CD4-positive, alpha-beta T cell (primary cell): ENCODE results near the gene PSTK. TPM values are rescaled to one million over a fixed set of nuclear protein-coding genes. Genes with fewer than 3 reads are reported as not detected.

ENCODE experiments used
- ATAC-seq: fragments of 200-7000 bp; cut with Tn5 transposase; one replicate; pipeline ENCODE4 v1.10.0; 2022; ENCODE audit warnings: mild to moderate bottlenecking; ENCODE audit not compliant: poor library complexity
- CTCF ChIA-PET: fragments of 350-600 bp; sonication (Branson Sonifier 250); formaldehyde crosslinking; loops from one replicate; lab custom pipeline; 2021; ENCODE audit warnings: antibody characterized with exemption, inconsistent platforms; lab: Charles Lee
- POLR2A ChIA-PET: fragments of 350-600 bp; sonication (Branson Sonifier 250); formaldehyde crosslinking; loops from one replicate; lab custom pipeline; 2021; ENCODE audit warnings: antibody characterized with exemption, inconsistent platforms; lab: Charles Lee
- DNase-seq, 14 experiments: peaks; one replicate each; pipeline ENCODE4 v3.0.0-alpha.2; 2013 to 2020; ENCODE audit warnings: mixed read lengths in 2 of 14
- H3K27ac ChIP-seq, 2 donors: one replicate each; pipeline versions ENCODE4 v1.5.1 to v1.7.0; 2013; ENCODE audit warnings: low read length in 2 of 2, low read depth in 1 of 2, mild to moderate bottlenecking in 1 of 2
- H3K27me3 ChIP-seq, 2 experiments: 1 replicate in 1 of 2; 2 replicates in 1 of 2; pipeline versions ENCODE4 v1.6.1 to v1.7.0; 2013; ENCODE audit warnings: low read length in 2 of 2, control low read depth in 1 of 2, mild to moderate bottlenecking in 1 of 2, moderate library complexity in 1 of 2; ENCODE audit not compliant: insufficient read depth in 2 of 2, control insufficient read depth in 1 of 2
- H3K36me3 ChIP-seq: one replicate; pipeline ENCODE4 v1.6.1; 2013; ENCODE audit warnings: low read length, control low read depth; ENCODE audit not compliant: insufficient read depth
- H3K4me1 ChIP-seq: one replicate; pipeline ENCODE4 v1.6.1; 2013; ENCODE audit warnings: low read length, control low read depth; ENCODE audit not compliant: insufficient read depth
- H3K4me3 ChIP-seq: one replicate; pipeline ENCODE4 v1.5.1; 2013; ENCODE audit warnings: mild to moderate bottlenecking, low read length, moderate library complexity
- H3K9me3 ChIP-seq, 2 experiments: 1 replicate in 1 of 2; 2 replicates in 1 of 2; pipeline versions ENCODE4 v1.6.1 to v1.7.0; 2013; ENCODE audit warnings: low read length in 2 of 2, mild to moderate bottlenecking in 2 of 2, control low read depth in 1 of 2, moderate library complexity in 1 of 2; ENCODE audit not compliant: control insufficient read depth in 1 of 2, insufficient read depth in 1 of 2
- H3K27ac Mint-ChIP-seq: one replicate; pipeline ENCODE4 v1.8.0; 2020; ENCODE audit warnings: mixed read lengths
- H3K27me3 Mint-ChIP-seq: one replicate; pipeline ENCODE4 v1.8.0; 2021; ENCODE audit warnings: mixed read lengths
- H3K36me3 Mint-ChIP-seq: one replicate; pipeline ENCODE4 v1.8.0; 2021; ENCODE audit warnings: low read depth, mixed read lengths
- H3K4me1 Mint-ChIP-seq: one replicate; pipeline ENCODE4 v1.8.0; 2021; ENCODE audit warnings: low read depth, mixed read lengths
- H3K4me3 Mint-ChIP-seq: one replicate; pipeline ENCODE4 v1.8.0; 2020; ENCODE audit warnings: mild to moderate bottlenecking, mixed read lengths
- H3K9me3 Mint-ChIP-seq: one replicate; pipeline ENCODE4 v1.8.0; 2020; ENCODE audit warnings: mixed read lengths
- CTCF ChIP-seq: fragments of 200-600 bp; IDR thresholded peaks from one replicate; pipeline ENCODE4 v1.8.0; 2022; ENCODE audit warnings: antibody characterized with exemption, mild to moderate bottlenecking
- intact Hi-C, 2 experiments: fragments of 100-400 bp; cut with DNase I in 1 of 2; cut with micrococcal nuclease in 1 of 2; formaldehyde crosslinking; loops; one replicate each; pipeline versions ENCODE4 v1.15.1 to v1.9.0; 2023 to 2025; cut with DNase I, micrococcal nuclease
- total RNA-seq, 174 experiments: library from RNA in 2 of 174; stranded (reverse) in 2 of 174; gene quantifications; one replicate each; pipeline ENCODE4 v1.2.3 and lab custom pipeline; 2021 to 2026

The PSTK gene
- total RNA-seq, 2 experiments from 2014 or later: 16.1 to 18.6 TPM

DNA sequence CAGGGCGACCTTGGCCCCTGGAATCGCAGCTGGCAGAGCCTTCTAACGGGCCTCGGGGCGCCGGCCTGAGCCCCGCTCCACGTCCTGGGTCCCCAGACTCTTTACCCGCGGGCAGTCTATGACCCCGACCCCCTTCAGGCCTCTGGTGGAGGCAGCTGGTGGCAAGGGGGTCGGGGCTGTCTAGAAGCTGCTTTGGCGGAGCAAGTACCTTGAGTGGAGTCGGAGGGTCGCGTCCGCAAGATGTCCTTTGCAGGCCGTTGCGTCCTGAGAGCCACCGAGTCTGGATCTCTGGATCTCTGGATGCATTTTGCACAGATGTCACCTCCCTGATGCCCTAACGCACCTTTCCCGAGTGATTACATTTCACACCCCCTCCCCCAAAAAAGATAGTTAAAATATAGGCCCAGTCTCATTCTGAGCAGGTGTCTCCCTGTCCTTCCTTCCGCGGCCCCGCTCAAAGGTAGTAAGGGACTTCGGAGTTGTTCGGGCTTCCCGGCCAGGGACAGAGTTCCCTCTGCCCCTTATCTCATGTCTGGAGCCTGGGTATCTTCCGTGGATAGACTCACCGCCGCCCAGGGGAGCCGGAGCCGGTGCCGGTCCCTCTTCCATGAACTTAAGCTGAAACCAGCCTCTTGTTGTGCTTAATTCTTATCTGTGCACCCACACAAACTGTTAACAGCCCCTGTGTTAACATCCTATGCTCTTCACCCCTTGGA is 29.1 kb downstream of the PSTK start:
- Mint-ChIP-seq H3K4me3 (peak overlapping the region; percentile 97), H3K36me3 (peaks cover 27% of the 10 kb centered on the region), H3K9me3 (no peaks in the 10 kb centered on the region), H3K27ac (peak overlapping the region; percentile 95), H3K4me1 (peaks cover 61% of the 10 kb centered on the region), H3K27me3 (no peaks in the 10 kb centered on the region)
- Histone ChIP-seq H3K27ac (peak overlapping the region; percentile 60 to 99), H3K4me1 (peaks cover 22% of the 10 kb centered on the region), H3K27me3 (no peaks in the 10 kb centered on the region), H3K4me3 (peak overlapping the region; percentile 91), H3K36me3 (peaks cover 14% of the 10 kb centered on the region), H3K9me3 (no peaks in the 10 kb centered on the region)
- POLR2A ChIA-PET: interaction anchor here (2.1 to 5.9 kb wide), 6 partner anchors 25 to 635 kb away, joined by 7 to 74 read pairs (median 32); partner anchors contain the start of genes BUB3, C10orf88, PLEKHA1 and PSTK
- intact Hi-C loops: loop anchor here (2.0 to 10.0 kb wide), 8 partner anchors 54 to 1908 kb away; partner anchors contain the start of genes BUB3 (in 2 of the 2), FAM24B (in 2 of the 2), ATE1 (in 1 of the 2) and C10orf88 (in 1 of the 2)
- no peak for TF ChIP-seq CTCF
- no peak for ATAC-seq
- peak in 6 of 14 experiments; percentile 3 to 37 (median 15) for DNase-seq
- CTCF ChIA-PET: interaction anchor here (1.8 to 3.9 kb wide), 2 partner anchors 12 to 28 kb away, joined by 4 to 27 read pairs; partner anchors contain the start of gene PSTK

- Histone ChIP-seq H3K4me1 (peaks cover 19% of the 10 kb centered on the region), H3K36me3 (peaks cover 6% of the 10 kb centered on the region), H3K27ac (no peak overlapping the region), H3K9me3 (no peaks in the 10 kb centered on the region), H3K4me3 (no peak overlapping the region), H3K27me3 (no peaks in the 10 kb centered on the region)
- POLR2A ChIA-PET: interaction anchor here (1.6 kb wide), 1 partner anchor 32 kb away, joined by 3 read pairs; the partner anchor contains the start of gene PSTK
- H3K27me3 Mint-ChIP-seq: no peaks in the 10 kb centered on the region
- no peak for TF ChIP-seq CTCF
- DNase-seq (no peak), ATAC-seq (no peak)
- peaks cover 15% of the 10 kb centered on the region for H3K36me3 Mint-ChIP-seq
- no peaks in the 10 kb centered on the region for H3K9me3 Mint-ChIP-seq
- CTCF ChIA-PET: no interaction called here
- H3K4me3 Mint-ChIP-seq: no peak overlapping the region
- H3K4me1 Mint-ChIP-seq: peaks cover 39% of the 10 kb centered on the region
- intact Hi-C loops: loop anchor here in 1 of 2 experiments (2.0 to 10.0 kb wide), 3 partner anchors 55 to 1403 kb away; partner anchors contain the start of genes NSMCE4A and OAT
- H3K27ac Mint-ChIP-seq: no peak overlapping the region
These were observed 31.8 kb downstream of the PSTK start for GRCh38 chr10:123011987-123012386.

GRCh38 chr10:123013456-123014419 is 33.5 kb downstream of the PSTK start:
- peaks cover 15% of the 10 kb centered on the region for H3K4me1 ChIP-seq
- DNase-seq: no peak
- no peaks in the 10 kb centered on the region for H3K9me3 ChIP-seq
- ATAC-seq: no peak
- no peak overlapping the region for H3K4me3 Mint-ChIP-seq
- H3K27me3 ChIP-seq: no peaks in the 10 kb centered on the region
- intact Hi-C loops: loop anchor here in 1 of 2 experiments (10.0 kb wide), 2 partner anchors 1039 to 1401 kb away; partner anchors contain the start of genes NSMCE4A and OAT
- H3K36me3 Mint-ChIP-seq: peaks cover 5% of the 10 kb centered on the region
- POLR2A ChIA-PET: interaction anchor here (1.6 kb wide), 1 partner anchor 33 kb away, joined by 3 read pairs; the partner anchor contains the start of gene PSTK
- CTCF ChIA-PET: interaction anchor here (1.2 kb wide), 1 partner anchor 34 kb away, joined by 3 read pairs; the partner anchor contains the start of gene PSTK
- H3K4me1 Mint-ChIP-seq: peaks cover 25% of the 10 kb centered on the region
- H3K9me3 Mint-ChIP-seq: no peaks in the 10 kb centered on the region
- TF ChIP-seq CTCF: no peak
- H3K4me3 ChIP-seq: no peak overlapping the region
- H3K27ac ChIP-seq: no peak overlapping the region
- no peak overlapping the region for H3K27ac Mint-ChIP-seq
- peaks cover 6% of the 10 kb centered on the region for H3K36me3 ChIP-seq
- no peaks in the 10 kb centered on the region for H3K27me3 Mint-ChIP-seq
